ENCODE measurements around the gene RCHY1.

Gene RCHY1

DNA sequence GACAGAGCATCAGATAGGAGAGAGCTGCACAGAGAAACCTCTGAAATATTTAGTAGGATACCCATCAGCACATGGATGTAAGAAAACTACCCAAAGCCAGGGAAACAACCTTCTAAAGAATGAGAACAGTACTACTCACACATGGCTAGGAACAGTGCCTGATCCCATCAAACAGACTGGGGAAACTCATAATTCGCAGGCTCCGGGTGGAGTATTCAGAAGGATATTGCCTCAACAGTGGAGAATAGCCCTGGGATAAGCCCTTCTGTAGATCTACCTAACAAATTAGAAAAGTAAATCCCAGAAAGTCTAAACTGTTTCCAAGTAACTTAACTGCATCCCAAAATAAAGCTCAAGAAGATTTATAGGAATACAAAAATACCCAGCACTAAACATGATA lies 17.8 kb downstream of the RCHY1 start:
- H3K36me3 ChIP-seq (replicated peaks in 1 of 2; ENCODE audit: control insufficient read depth in 2 of 2, insufficient read depth in 2 of 2, low read length in 2 of 2): peaks cover 1 to 59% of the 10 kb centered on the region in 2 donors
- H2BK5ac ChIP-seq (ENCODE audit: low read length): no peak overlapping the region
- H4K91ac ChIP-seq (ENCODE audit: low read depth, low read length, poor library complexity): no peak overlapping the region
- no peak overlapping the region for H3K18ac ChIP-seq (ENCODE audit: low read length)
- H3K27ac ChIP-seq (replicated peaks; ENCODE audit: low read length): no peak overlapping the region
- H2AFZ ChIP-seq (ENCODE audit: low read length): no peak overlapping the region
- no peak for DNase-seq (ENCODE audit: low spot score)
- no peaks in the 10 kb centered on the region for H3K27me3 ChIP-seq (ENCODE audit: control insufficient read depth in 3 of 3, insufficient read depth in 3 of 3, low read depth in 1 of 3, low read length in 3 of 3)
- no peak overlapping the region for H3K14ac ChIP-seq (ENCODE audit: low read length)
- no peaks in the 10 kb centered on the region for H3K4me1 ChIP-seq (ENCODE audit: control insufficient read depth in 2 of 2, insufficient read depth in 1 of 2, low read depth in 1 of 2, low read length in 2 of 2)
- no peak overlapping the region for H3K4ac ChIP-seq (ENCODE audit: low read length)
- no peak overlapping the region for H2AK5ac ChIP-seq (ENCODE audit: low read depth, low read length)
- H3K9ac ChIP-seq (ENCODE audit: low read depth, low read length, poor library complexity): no peak overlapping the region
- no CpG with 5 or more reads among the region's 2 CpGs for WGBS, 2 donors (ENCODE audit: extremely low coverage in 2 of 2, insufficient read length in 2 of 2, insufficient replicate concordance in 1 of 2)
- H3K23ac ChIP-seq (ENCODE audit: low read depth, low read length, poor library complexity): no peak overlapping the region
- H3K4me2 ChIP-seq (ENCODE audit: insufficient read depth, low read length, poor library complexity, severe bottlenecking): no peak overlapping the region
- H4K8ac ChIP-seq (ENCODE audit: low read depth, low read length): no peak overlapping the region
- H3K4me3 ChIP-seq (ENCODE audit: low read length in 2 of 2): no peak overlapping the region
- H2BK12ac ChIP-seq (ENCODE audit: low read length): no peak overlapping the region
- H2BK120ac ChIP-seq (ENCODE audit: low read depth, low read length): no peak overlapping the region
- no peaks in the 10 kb centered on the region for H3K79me1 ChIP-seq (ENCODE audit: low read depth, low read length)
- peaks cover 4 to 16% of the 10 kb centered on the region in 2 donors for H3K9me3 ChIP-seq (replicated peaks in 1 of 2; ENCODE audit: control insufficient read depth in 2 of 2, insufficient read depth in 1 of 2, low read depth in 1 of 2, low read length in 2 of 2)
- no peak overlapping the region for H2BK15ac ChIP-seq (ENCODE audit: low read length)

DNA sequence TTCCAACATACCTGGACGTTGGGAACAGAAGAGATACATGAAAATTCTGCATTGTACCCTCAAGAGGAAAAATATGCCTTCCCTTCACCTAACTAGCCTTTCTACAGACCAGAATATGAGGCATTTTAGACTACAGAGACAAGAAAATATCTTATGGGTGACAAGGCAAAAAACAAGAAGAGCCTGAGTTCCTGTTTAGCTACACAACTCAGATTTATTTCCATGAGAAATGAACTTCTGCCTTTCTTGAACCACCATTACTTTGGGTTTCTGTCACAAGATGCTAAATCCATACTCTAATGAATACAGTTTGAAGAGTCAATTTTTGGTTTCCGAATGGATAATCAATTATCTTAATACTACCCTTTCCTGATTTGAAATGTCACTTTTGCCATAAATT lies 18.7 kb downstream of the RCHY1 start:
- WGBS, 2 donors (ENCODE audit: extremely low coverage in 2 of 2, insufficient read length in 2 of 2, insufficient replicate concordance in 1 of 2): no CpG with 5 or more reads among the region's 2 CpGs
- no peak overlapping the region for H3K4me3 ChIP-seq (ENCODE audit: low read length in 2 of 2)
- no peaks in the 10 kb centered on the region for H3K79me1 ChIP-seq (ENCODE audit: low read depth, low read length)
- no peak overlapping the region for H2AFZ ChIP-seq (ENCODE audit: low read length)
- no peak overlapping the region for H3K27ac ChIP-seq (replicated peaks; ENCODE audit: low read length)
- no peak overlapping the region for H2BK12ac ChIP-seq (ENCODE audit: low read length)
- no peak overlapping the region for H4K8ac ChIP-seq (ENCODE audit: low read depth, low read length)
- peaks cover 1 to 68% of the 10 kb centered on the region in 2 donors for H3K36me3 ChIP-seq (replicated peaks in 1 of 2; ENCODE audit: control insufficient read depth in 2 of 2, insufficient read depth in 2 of 2, low read length in 2 of 2)
- DNase-seq (ENCODE audit: low spot score): no peak
- H3K14ac ChIP-seq (ENCODE audit: low read length): no peak overlapping the region
- H2BK120ac ChIP-seq (ENCODE audit: low read depth, low read length): no peak overlapping the region
- no peak overlapping the region for H3K23ac ChIP-seq (ENCODE audit: low read depth, low read length, poor library complexity)
- no peaks in the 10 kb centered on the region for H3K27me3 ChIP-seq (ENCODE audit: control insufficient read depth in 3 of 3, insufficient read depth in 3 of 3, low read depth in 1 of 3, low read length in 3 of 3)
- H3K9ac ChIP-seq (ENCODE audit: low read depth, low read length, poor library complexity): no peak overlapping the region
- no peak overlapping the region for H2BK5ac ChIP-seq (ENCODE audit: low read length)
- H4K91ac ChIP-seq (ENCODE audit: low read depth, low read length, poor library complexity): no peak overlapping the region
- no peak overlapping the region for H3K4ac ChIP-seq (ENCODE audit: low read length)
- H2AK5ac ChIP-seq (ENCODE audit: low read depth, low read length): no peak overlapping the region
- no peaks in the 10 kb centered on the region for H3K4me1 ChIP-seq (ENCODE audit: control insufficient read depth in 2 of 2, insufficient read depth in 1 of 2, low read depth in 1 of 2, low read length in 2 of 2)
- peaks cover 4 to 16% of the 10 kb centered on the region in 2 donors for H3K9me3 ChIP-seq (replicated peaks in 1 of 2; ENCODE audit: control insufficient read depth in 2 of 2, insufficient read depth in 1 of 2, low read depth in 1 of 2, low read length in 2 of 2)
- no peak overlapping the region for H3K18ac ChIP-seq (ENCODE audit: low read length)
- H3K4me2 ChIP-seq (ENCODE audit: insufficient read depth, low read length, poor library complexity, severe bottlenecking): no peak overlapping the region
- H2BK15ac ChIP-seq (ENCODE audit: low read length): no peak overlapping the region

GRCh38 chr4:75494563-75494962 lies 19.6 kb downstream of the RCHY1 start:
- Histone ChIP-seq H3K9ac (ENCODE audit: low read depth, low read length, poor library complexity) (no peak overlapping the region), H3K14ac (ENCODE audit: low read length) (no peak overlapping the region), H3K4ac (ENCODE audit: low read length) (no peak overlapping the region), H2AK5ac (ENCODE audit: low read depth, low read length) (no peak overlapping the region), H3K79me1 (ENCODE audit: low read depth, low read length) (no peaks in the 10 kb centered on the region), H3K4me3 (ENCODE audit: low read length in 2 of 2) (no peak overlapping the region), H3K36me3 (replicated peaks in 1 of 2; ENCODE audit: control insufficient read depth in 2 of 2, insufficient read depth in 2 of 2, low read length in 2 of 2) (peaks cover 1 to 68% of the 10 kb centered on the region in 2 donors), H4K91ac (ENCODE audit: low read depth, low read length, poor library complexity) (no peak overlapping the region), H4K8ac (ENCODE audit: low read depth, low read length) (no peak overlapping the region), H3K27me3 (ENCODE audit: control insufficient read depth in 3 of 3, insufficient read depth in 3 of 3, low read depth in 1 of 3, low read length in 3 of 3) (no peaks in the 10 kb centered on the region), H2BK120ac (ENCODE audit: low read depth, low read length) (no peak overlapping the region), H3K18ac (ENCODE audit: low read length) (no peak overlapping the region), H2BK5ac (ENCODE audit: low read length) (no peak overlapping the region), H3K9me3 (replicated peaks in 1 of 2; ENCODE audit: control insufficient read depth in 2 of 2, insufficient read depth in 1 of 2, low read depth in 1 of 2, low read length in 2 of 2) (peaks cover 3 to 13% of the 10 kb centered on the region in 2 donors), H3K4me2 (ENCODE audit: insufficient read depth, low read length, poor library complexity, severe bottlenecking) (no peak overlapping the region), H3K4me1 (ENCODE audit: control insufficient read depth in 2 of 2, insufficient read depth in 1 of 2, low read depth in 1 of 2, low read length in 2 of 2) (no peaks in the 10 kb centered on the region), H2BK12ac (ENCODE audit: low read length) (no peak overlapping the region), H3K23ac (ENCODE audit: low read depth, low read length, poor library complexity) (no peak overlapping the region), H2AFZ (ENCODE audit: low read length) (no peak overlapping the region), H3K27ac (replicated peaks; ENCODE audit: low read length) (no peak overlapping the region), H2BK15ac (ENCODE audit: low read length) (no peak overlapping the region)
- WGBS, 2 donors (ENCODE audit: extremely low coverage in 2 of 2, insufficient read length in 2 of 2, insufficient replicate concordance in 1 of 2): no CpG with 5 or more reads among the region's 1 CpG
- no peak for DNase-seq (ENCODE audit: low spot score)

- Histone ChIP-seq H3K23ac (ENCODE audit: low read depth, low read length, poor library complexity) (no peak overlapping the region), H2BK5ac (ENCODE audit: low read length) (no peak overlapping the region), H4K8ac (ENCODE audit: low read depth, low read length) (no peak overlapping the region), H3K9ac (ENCODE audit: low read depth, low read length, poor library complexity) (no peak overlapping the region), H3K18ac (ENCODE audit: low read length) (no peak overlapping the region), H2BK12ac (ENCODE audit: low read length) (no peak overlapping the region), H2AK5ac (ENCODE audit: low read depth, low read length) (no peak overlapping the region), H2BK120ac (ENCODE audit: low read depth, low read length) (no peak overlapping the region), H3K27me3 (ENCODE audit: control insufficient read depth in 3 of 3, insufficient read depth in 3 of 3, low read depth in 1 of 3, low read length in 3 of 3) (no peaks in the 10 kb centered on the region), H2BK15ac (ENCODE audit: low read length) (no peak overlapping the region), H3K14ac (ENCODE audit: low read length) (no peak overlapping the region), H3K4me2 (ENCODE audit: insufficient read depth, low read length, poor library complexity, severe bottlenecking) (no peak overlapping the region), H3K4me3 (ENCODE audit: low read length in 2 of 2) (no peak overlapping the region), H3K79me1 (ENCODE audit: low read depth, low read length) (no peaks in the 10 kb centered on the region), H3K4ac (ENCODE audit: low read length) (no peak overlapping the region), H3K4me1 (ENCODE audit: control insufficient read depth in 2 of 2, insufficient read depth in 1 of 2, low read depth in 1 of 2, low read length in 2 of 2) (no peaks in the 10 kb centered on the region), H3K9me3 (replicated peaks in 1 of 2; ENCODE audit: control insufficient read depth in 2 of 2, insufficient read depth in 1 of 2, low read depth in 1 of 2, low read length in 2 of 2) (no peaks in the 10 kb centered on the region), H3K36me3 (replicated peaks in 1 of 2; ENCODE audit: control insufficient read depth in 2 of 2, insufficient read depth in 2 of 2, low read length in 2 of 2) (peaks cover 0 to 75% of the 10 kb centered on the region in 2 donors), H4K91ac (ENCODE audit: low read depth, low read length, poor library complexity) (no peak overlapping the region), H3K27ac (replicated peaks; ENCODE audit: low read length) (no peak overlapping the region), H2AFZ (ENCODE audit: low read length) (no peak overlapping the region)
- DNase-seq (ENCODE audit: low spot score): no peak
- WGBS, 2 donors (ENCODE audit: extremely low coverage in 2 of 2, insufficient read length in 2 of 2, insufficient replicate concordance in 1 of 2): no CpG with 5 or more reads among the region's 2 CpGs
Observed at GRCh38 chr4:75490155-75490554, 24.0 kb downstream of the RCHY1 start.
